Glomerular endothelial cell (primary cell): ENCODE results near the gene KCNJ12. TPM values are rescaled to one million over a fixed set of nuclear protein-coding genes. Genes with fewer than 3 reads are reported as not detected.
"Not testable (repeated sequence)": the region's sequence is repeated elsewhere in the genome, so short reads cannot be mapped to it uniquely, and the experiment has no call there.

Source experiments
- DNase-seq: peaks from one replicate; pipeline ENCODE4 v3.0.0-alpha.2; 2011; ENCODE audit warnings: low read depth, low spot score; ENCODE audit errors: extremely low read depth
- total RNA-seq: library from RNA; depleted of rRNA; stranded (reverse); fragments of >200 nt; gene quantifications from 2 replicates; pipeline ENCODE4 v1.2.3, GENCODE V29; 2015

KCNJ12 gene
- total RNA-seq, 1 donor from 2014 or later = 0.58 TPM

GRCh38 chr17:21348926-21349261 lies 27.3 kb upstream of the KCNJ12 start:
- not testable (repeated sequence) for DNase-seq

GRCh38 chr17:21349358-21350050 lies 26.7 kb upstream of the KCNJ12 start:
- DNase-seq = not testable (repeated sequence)

GRCh38 chr17:21350495-21350894 lies 25.7 kb upstream of the KCNJ12 start:
- not testable (repeated sequence) for DNase-seq

- DNase-seq = no peak
These were observed 24.6 kb upstream of the KCNJ12 start for GRCh38 chr17:21351366-21352065.

GRCh38 chr17:21352221-21352980 lies 23.8 kb upstream of the KCNJ12 start:
- no peak for DNase-seq

GRCh38 chr17:21352981-21353265 lies 23.2 kb upstream of the KCNJ12 start:
- no peak for DNase-seq

GRCh38 chr17:21353326-21354010 lies 22.7 kb upstream of the KCNJ12 start:
- no peak for DNase-seq

GRCh38 chr17:21354796-21355385 lies 21.3 kb upstream of the KCNJ12 start:
- DNase-seq = no peak

GRCh38 chr17:21355586-21355985 lies 20.6 kb upstream of the KCNJ12 start:
- DNase-seq = no peak

GRCh38 chr17:21356537-21357127 lies 19.5 kb upstream of the KCNJ12 start:
- DNase-seq = no peak

GRCh38 chr17:21357281-21357680 lies 18.9 kb upstream of the KCNJ12 start:
- DNase-seq = no peak

- DNase-seq = no peak
These were observed 18.2 kb upstream of the KCNJ12 start for GRCh38 chr17:21357696-21358656.

- DNase-seq = no peak
These were observed 17.3 kb upstream of the KCNJ12 start for GRCh38 chr17:21358682-21359482.

- no peak for DNase-seq
These were observed 16.7 kb upstream of the KCNJ12 start for GRCh38 chr17:21359483-21359840.

GRCh38 chr17:21360048-21360447 lies 16.1 kb upstream of the KCNJ12 start:
- DNase-seq = no peak

- DNase-seq = no peak
These were observed 14.9 kb upstream of the KCNJ12 start for GRCh38 chr17:21361020-21361809.

- no peak for DNase-seq
These were observed 13.7 kb upstream of the KCNJ12 start for GRCh38 chr17:21362331-21362931.
